Islet precursor cell (in vitro differentiated cells): ENCODE results near the gene GTF2IRD1.
A peak's percentile ranks its signal among the peaks of the same experiment; 100 is the strongest.
"Not testable (repeated sequence)": the region's sequence is repeated elsewhere in the genome, so short reads cannot be mapped to it uniquely, and the experiment has no call there.

Experiments used
- DNase-seq: peaks from one replicate; pipeline ENCODE4 v3.0.0-alpha.2; 2018

Gene GTF2IRD1

GRCh38 chr7:74518654-74519053 lies 64.9 kb downstream of the GTF2IRD1 start:
- DNase-seq = no peak

GRCh38 chr7:74519395-74519794 lies 65.7 kb downstream of the GTF2IRD1 start:
- DNase-seq = no peak

GRCh38 chr7:74521855-74522254 lies 68.1 kb downstream of the GTF2IRD1 start:
- no peak for DNase-seq

GRCh38 chr7:74522281-74522905 lies 68.7 kb downstream of the GTF2IRD1 start:
- DNase-seq = no peak

- DNase-seq = no peak
These were observed 69.3 kb downstream of the GTF2IRD1 start for GRCh38 chr7:74523015-74523414.

- DNase-seq = no peak
These were observed 71.4 kb downstream of the GTF2IRD1 start for GRCh38 chr7:74525140-74525539.

- peak; percentile 94 for DNase-seq
These were observed 72.2 kb downstream of the GTF2IRD1 start for GRCh38 chr7:74525881-74526280.

- no peak for DNase-seq
These were observed 73.1 kb downstream of the GTF2IRD1 start for GRCh38 chr7:74526780-74527179.

- no peak for DNase-seq
These were observed 74.1 kb downstream of the GTF2IRD1 start for GRCh38 chr7:74527842-74528241.

- not testable (repeated sequence) for DNase-seq
These were observed 75.1 kb downstream of the GTF2IRD1 start for GRCh38 chr7:74528773-74529172.

GRCh38 chr7:74535951-74536356 lies 82.2 kb downstream of the GTF2IRD1 start:
- DNase-seq = no peak

- DNase-seq = not testable (repeated sequence)
These were observed 88.2 kb downstream of the GTF2IRD1 start for GRCh38 chr7:74541937-74542336.

- DNase-seq = no peak
These were observed 88.9 kb downstream of the GTF2IRD1 start for GRCh38 chr7:74542558-74543117.

GRCh38 chr7:74544706-74545469 lies 91.2 kb downstream of the GTF2IRD1 start:
- peak; percentile 83 for DNase-seq

- DNase-seq = no peak
These were observed 92.2 kb downstream of the GTF2IRD1 start for GRCh38 chr7:74545921-74546320.

GRCh38 chr7:74553596-74554012 lies 99.9 kb downstream of the GTF2IRD1 start:
- DNase-seq = not testable (repeated sequence)

- DNase-seq = peak; percentile 58
These were observed 100.5 kb downstream of the GTF2IRD1 start for GRCh38 chr7:74554178-74554577.

GRCh38 chr7:74560086-74560719 lies 106.5 kb downstream of the GTF2IRD1 start:
- no peak for DNase-seq

- DNase-seq = no peak
These were observed 108.3 kb downstream of the GTF2IRD1 start for GRCh38 chr7:74561898-74562613.

- DNase-seq = not testable (repeated sequence)
These were observed 109.9 kb downstream of the GTF2IRD1 start for GRCh38 chr7:74563639-74564038.

GRCh38 chr7:74567318-74567668 lies 113.6 kb downstream of the GTF2IRD1 start:
- DNase-seq = no peak

GRCh38 chr7:74568658-74569057 lies 115.0 kb downstream of the GTF2IRD1 start:
- DNase-seq = no peak

- DNase-seq = no peak
These were observed 115.9 kb downstream of the GTF2IRD1 start for GRCh38 chr7:74569501-74570075.
